SU-DHL-6 (cell line): ENCODE results near the gene USP47.

Experiments used
- H2AFZ ChIP-seq: fragments of 200-600 bp; sonication (generic); 2 replicates; pipeline ENCODE4 v1.6.1; 2014; ENCODE audit warnings: low read depth, mild to moderate bottlenecking, moderate library complexity, mixed read lengths, antibody characterized with exemption, low read length; ENCODE audit not compliant: severe bottlenecking
- H3F3A ChIP-seq: fragments of 200-600 bp; shearing (Covaris generic); 2 replicates; pipeline ENCODE4 v1.6.0; 2016; ENCODE audit warnings: antibody characterized with exemption, mild to moderate bottlenecking; ENCODE audit not compliant: insufficient read depth
- H3K27ac ChIP-seq: fragments of 200-600 bp; sonication (generic); 2 replicates; pipeline ENCODE4 v1.5.1; 2016; ENCODE audit warnings: low read depth, mild to moderate bottlenecking, low read length, moderate library complexity, mixed read lengths
- H3K27me3 ChIP-seq: fragments of 200-600 bp; sonication (generic), shearing (Covaris generic); 2 replicates; pipeline ENCODE4 v1.6.0; 2014; ENCODE audit warnings: mild to moderate bottlenecking, low read length
- H3K36me3 ChIP-seq: fragments of 200-600 bp; sonication (generic); 2 replicates; pipeline ENCODE4 v1.6.1; 2014; ENCODE audit warnings: mild to moderate bottlenecking, low read length, mixed read lengths
- H3K4me2 ChIP-seq: fragments of 300-600, 200-600 bp; shearing (Covaris generic), sonication (generic); 2 replicates; pipeline ENCODE4 v1.6.0; 2014; ENCODE audit warnings: low read length, low read depth, mild to moderate bottlenecking; ENCODE audit not compliant: poor library complexity, severe bottlenecking
- H3K4me3 ChIP-seq: fragments of 200-600 bp; sonication (generic); 2 replicates; pipeline ENCODE4 v1.5.1; 2014; ENCODE audit warnings: antibody characterized with exemption, low read length, mild to moderate bottlenecking, mixed read lengths; ENCODE audit not compliant: insufficient read depth, poor library complexity, severe bottlenecking
- H3K79me2 ChIP-seq: fragments of 200-600 bp; sonication (generic); 2 replicates; pipeline ENCODE4 v1.6.1; 2014; ENCODE audit warnings: mild to moderate bottlenecking, low read length, moderate library complexity; ENCODE audit not compliant: insufficient read depth
- H3K9ac ChIP-seq: fragments of 200-600 bp; sonication (generic); 2 replicates; pipeline ENCODE4 v1.7.0; 2014; ENCODE audit warnings: mild to moderate bottlenecking, low read length
- H3K9me2 ChIP-seq: fragments of 200-600 bp; sonication (generic); replicated peaks from 2 replicates; pipeline ENCODE4 v1.6.1; 2014; ENCODE audit warnings: low read length; ENCODE audit not compliant: insufficient read depth
- H3K9me3 ChIP-seq: fragments of 200-600 bp; sonication (generic); 2 replicates; pipeline ENCODE4 v1.6.1; 2014; ENCODE audit warnings: low read length, mixed read lengths; ENCODE audit not compliant: insufficient read depth
- H4K20me1 ChIP-seq: fragments of 200-600 bp; sonication (generic); 2 replicates; pipeline ENCODE4 v1.6.1; 2014; ENCODE audit warnings: low read depth, mild to moderate bottlenecking, antibody characterized with exemption, low read length, moderate library complexity, mixed read lengths
- CTCF ChIP-seq: fragments of 200-600 bp; sonication (generic); IDR thresholded peaks from one replicate; pipeline ENCODE4 v1.5.1; 2017; ENCODE audit warnings: antibody characterized with exemption, mild to moderate bottlenecking, low read length, moderate library complexity; ENCODE audit not compliant: insufficient read depth, poor library complexity, severe bottlenecking
- EZH2phosphoT487 ChIP-seq: fragments of 200-600 bp; sonication (generic), shearing (Covaris generic); conservative IDR thresholded peaks from 2 replicates; pipeline ENCODE4 v1.6.1; 2018; ENCODE audit warnings: mild to moderate bottlenecking, antibody characterized with exemption, low read length, moderate library complexity, mixed read lengths

The USP47 gene

GRCh38 chr11:11984563-11984962, 142.8 kb downstream of the USP47 start:
- no peak overlapping the region for H2AFZ ChIP-seq
- TF ChIP-seq CTCF = no peak
- TF ChIP-seq EZH2phosphoT487 = no peak
- no peak overlapping the region for H3K9ac ChIP-seq
- no peaks in the 10 kb centered on the region for H3K27me3 ChIP-seq
- no peaks in the 10 kb centered on the region for H3K79me2 ChIP-seq
- no peaks in the 10 kb centered on the region for H3K9me3 ChIP-seq
- H3K4me2 ChIP-seq = no peak overlapping the region
- no peaks in the 10 kb centered on the region for H3K36me3 ChIP-seq
- H4K20me1 ChIP-seq = no peaks in the 10 kb centered on the region
- H3K27ac ChIP-seq = no peak overlapping the region
- H3F3A ChIP-seq = no peaks in the 10 kb centered on the region
- no peaks in the 10 kb centered on the region for H3K9me2 ChIP-seq
- H3K4me3 ChIP-seq = no peak overlapping the region

GRCh38 chr11:11985016-11985715, 143.4 kb downstream of the USP47 start:
- H3K27ac ChIP-seq = no peak overlapping the region
- H3K27me3 ChIP-seq = no peaks in the 10 kb centered on the region
- no peaks in the 10 kb centered on the region for H3K9me2 ChIP-seq
- TF ChIP-seq EZH2phosphoT487 (no peak), CTCF (no peak)
- H2AFZ ChIP-seq = no peak overlapping the region
- H3K36me3 ChIP-seq = no peaks in the 10 kb centered on the region
- no peak overlapping the region for H3K9ac ChIP-seq
- H4K20me1 ChIP-seq = no peaks in the 10 kb centered on the region
- H3F3A ChIP-seq = no peaks in the 10 kb centered on the region
- no peak overlapping the region for H3K4me2 ChIP-seq
- no peaks in the 10 kb centered on the region for H3K79me2 ChIP-seq
- no peak overlapping the region for H3K4me3 ChIP-seq
- no peaks in the 10 kb centered on the region for H3K9me3 ChIP-seq

GRCh38 chr11:11985954-11986949, 144.5 kb downstream of the USP47 start:
- no peaks in the 10 kb centered on the region for H3K79me2 ChIP-seq
- H3K4me3 ChIP-seq = no peak overlapping the region
- H3K9me2 ChIP-seq = no peaks in the 10 kb centered on the region
- H2AFZ ChIP-seq = no peak overlapping the region
- H3K4me2 ChIP-seq = no peak overlapping the region
- no peaks in the 10 kb centered on the region for H4K20me1 ChIP-seq
- H3K9me3 ChIP-seq = no peaks in the 10 kb centered on the region
- no peaks in the 10 kb centered on the region for H3K36me3 ChIP-seq
- no peaks in the 10 kb centered on the region for H3K27me3 ChIP-seq
- H3F3A ChIP-seq = no peaks in the 10 kb centered on the region
- no peak overlapping the region for H3K27ac ChIP-seq
- H3K9ac ChIP-seq = no peak overlapping the region
- TF ChIP-seq CTCF (no peak), EZH2phosphoT487 (no peak)
